ENCODE measurements around the gene ERI3. TPM values are rescaled to one million over a fixed set of nuclear protein-coding genes. Genes with fewer than 3 reads are reported as not detected.

ERI3 gene
- total and polyA plus RNA-seq, 2 donors (not counting 3 experiments of a cell fraction or from before 2014, with no cell fraction given) = 45.3 to 94.0 TPM

DNA sequence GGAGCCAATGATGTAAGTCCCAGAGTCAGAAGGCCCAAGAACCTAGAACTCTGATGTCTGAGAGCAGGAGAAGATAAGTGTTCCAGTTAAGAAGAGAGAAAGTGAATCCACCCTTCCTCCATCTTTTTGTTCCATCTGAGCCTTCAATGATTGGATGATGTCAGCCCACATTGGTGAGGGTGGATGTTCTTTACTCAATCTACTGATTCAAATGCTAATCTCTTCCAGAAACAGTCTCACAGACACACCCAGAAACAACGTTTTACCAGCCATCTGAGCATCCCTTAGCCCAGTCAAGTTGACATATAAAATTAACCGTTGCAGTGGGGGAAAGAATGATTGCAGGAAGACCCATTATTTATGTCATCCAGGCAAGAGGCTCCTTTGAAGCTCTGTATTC lies 33.5 kb upstream of the ERI3 start:
- DNase-seq (ENCODE audit: low read depth, low spot score) (no peak), FAIRE-seq (no peak)
- dilution Hi-C loops (cut with MboI; ENCODE audit: extremely low pct_ligation_motif_present, low sequenced_read_pairs) (no loop called here), intact Hi-C loops (cut with micrococcal nuclease) (no loop called here)
- Histone ChIP-seq H3K4me1 (ENCODE audit: control insufficient read depth, extremely low read depth, insufficient read depth, low read length) (no peaks in the 10 kb centered on the region), H3K79me2 (ENCODE audit: control insufficient read depth, insufficient read depth, low read length) (no peaks in the 10 kb centered on the region), H3K4me3 (replicated peaks in 1 of 3; ENCODE audit: insufficient read depth in 1 of 3, low read depth in 1 of 3, low read length in 3 of 3) (no peak overlapping the region), H3K36me3 (ENCODE audit: control insufficient read depth in 2 of 2, extremely low read depth in 1 of 2, insufficient read depth in 2 of 2, low read length in 2 of 2) (no peaks in the 10 kb centered on the region), H3K27ac (ENCODE audit: insufficient read depth, low read depth, low read length) (no peak overlapping the region), H2AFZ (ENCODE audit: low read depth, low read length) (no peak overlapping the region), H3K4me2 (ENCODE audit: insufficient read depth, low read length) (no peak overlapping the region), H4K20me1 (replicated peaks; ENCODE audit: control insufficient read depth, extremely low read depth, insufficient read depth, low read length) (no peaks in the 10 kb centered on the region), H3K27me3 (ENCODE audit: control insufficient read depth in 2 of 2, insufficient read depth in 2 of 2, low read length in 2 of 2) (peaks cover 20 to 41% of the 10 kb centered on the region in 2 experiments), H3K9ac (replicated peaks; ENCODE audit: extremely low read depth, insufficient read depth, low read length) (no peak overlapping the region), H3K9me3 (replicated peaks; ENCODE audit: control insufficient read depth, insufficient read depth, low read length) (no peaks in the 10 kb centered on the region), H3K9me1 (replicated peaks; ENCODE audit: control insufficient read depth, extremely low read depth, insufficient read depth, low read length) (no peaks in the 10 kb centered on the region)
- ChIA-PET POLR2A (no interaction called here), CTCF (interaction anchor here (1.5 kb wide), 1 partner anchor 10 kb away, joined by 4 read pairs; no protein-coding TSS in a partner anchor)
- TF ChIP-seq JUN (IDR thresholded peaks at IDR 0.05; ENCODE audit: borderline replicate concordance, insufficient read depth, insufficient read length, low read depth) = no peak
- TF ChIP-seq FOS (IDR thresholded peaks at IDR 0.05; ENCODE audit: borderline replicate concordance, insufficient read depth, low read length) = no peak
- TF ChIP-seq, protein P1, sequence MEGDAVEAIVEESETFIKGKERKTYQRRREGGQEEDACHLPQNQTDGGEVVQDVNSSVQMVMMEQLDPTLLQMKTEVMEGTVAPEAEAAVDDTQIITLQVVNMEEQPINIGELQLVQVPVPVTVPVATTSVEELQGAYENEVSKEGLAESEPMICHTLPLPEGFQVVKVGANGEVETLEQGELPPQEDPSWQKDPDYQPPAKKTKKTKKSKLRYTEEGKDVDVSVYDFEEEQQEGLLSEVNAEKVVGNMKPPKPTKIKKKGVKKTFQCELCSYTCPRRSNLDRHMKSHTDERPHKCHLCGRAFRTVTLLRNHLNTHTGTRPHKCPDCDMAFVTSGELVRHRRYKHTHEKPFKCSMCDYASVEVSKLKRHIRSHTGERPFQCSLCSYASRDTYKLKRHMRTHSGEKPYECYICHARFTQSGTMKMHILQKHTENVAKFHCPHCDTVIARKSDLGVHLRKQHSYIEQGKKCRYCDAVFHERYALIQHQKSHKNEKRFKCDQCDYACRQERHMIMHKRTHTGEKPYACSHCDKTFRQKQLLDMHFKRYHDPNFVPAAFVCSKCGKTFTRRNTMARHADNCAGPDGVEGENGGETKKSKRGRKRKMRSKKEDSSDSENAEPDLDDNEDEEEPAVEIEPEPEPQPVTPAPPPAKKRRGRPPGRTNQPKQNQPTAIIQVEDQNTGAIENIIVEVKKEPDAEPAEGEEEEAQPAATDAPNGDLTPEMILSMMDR (IDR thresholded peaks at IDR 0.05; ENCODE audit: extremely low read depth in 1 of 2, insufficient read depth in 1 of 2, low read depth in 1 of 2, low read length in 2 of 2) = no peak
- no peak for TF ChIP-seq POLR2AphosphoS5 (IDR thresholded peaks at IDR 0.05; ENCODE audit: insufficient read depth, low read depth, low read length)
- no peak for TF ChIP-seq MYC (IDR thresholded peaks at IDR 0.05; ENCODE audit: low read depth, low read length)
- no peak for TF ChIP-seq GATA2 (IDR thresholded peaks at IDR 0.05; ENCODE audit: insufficient read depth, insufficient read length, low read depth, low read length)
- TF ChIP-seq, protein P2, sequence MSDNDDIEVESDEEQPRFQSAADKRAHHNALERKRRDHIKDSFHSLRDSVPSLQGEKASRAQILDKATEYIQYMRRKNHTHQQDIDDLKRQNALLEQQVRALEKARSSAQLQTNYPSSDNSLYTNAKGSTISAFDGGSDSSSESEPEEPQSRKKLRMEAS (IDR thresholded peaks at IDR 0.05; ENCODE audit: insufficient read depth, insufficient read length) = no peak
- no peak for TF ChIP-seq EZH2 (IDR thresholded peaks at IDR 0.05; ENCODE audit: borderline replicate concordance, low read depth, low read length, severe bottlenecking)
- no peak for TF ChIP-seq POLR2A (IDR thresholded peaks at IDR 0.05; ENCODE audit: low read depth, low read length)
- BruUV-seq (replicated peaks) = no TSS peak

Data from endothelial cell of umbilical vein (primary cell).